TTC549 (cell line): ENCODE data around the gene CDK19.
"Not testable (repeated sequence)": the region's sequence is repeated elsewhere in the genome, so short reads cannot be mapped to it uniquely, and the experiment has no call there.

Source experiments
- FAIRE-seq: peaks from 2 replicates; lab custom pipeline; 2012; peaks lifted over from hg19 to GRCh38; lab: Jason Lieb, UNC

The CDK19 gene

GRCh38 chr6:110815411-110816409 is at the start of gene CDK19:
Gene CDK19, minus strand, starts transcription at chr6:110815469. Its CDS starts 333 bp downstream, at chr6:110815136.
- peak; percentile 95 for FAIRE-seq

DNA sequence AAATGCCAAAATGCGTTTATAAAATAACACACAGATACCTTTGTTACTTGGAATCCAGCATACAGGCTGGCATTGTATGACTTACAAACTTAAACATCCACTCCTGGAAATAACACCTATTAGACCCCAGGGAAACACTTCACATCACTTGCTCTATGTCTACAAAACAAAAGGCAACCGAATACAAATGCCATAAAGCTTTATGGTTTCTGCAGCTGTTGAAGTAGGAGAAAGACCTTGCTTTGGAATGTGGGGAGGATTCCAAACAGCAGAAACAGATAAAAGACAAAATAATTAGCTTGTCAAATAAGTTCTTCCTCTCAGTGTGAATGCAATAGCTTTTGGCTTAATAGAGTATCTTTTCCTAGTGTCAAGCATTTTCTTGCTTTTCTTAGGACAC is 49.6 kb upstream of the CDK19 start:
- no peak for FAIRE-seq

DNA sequence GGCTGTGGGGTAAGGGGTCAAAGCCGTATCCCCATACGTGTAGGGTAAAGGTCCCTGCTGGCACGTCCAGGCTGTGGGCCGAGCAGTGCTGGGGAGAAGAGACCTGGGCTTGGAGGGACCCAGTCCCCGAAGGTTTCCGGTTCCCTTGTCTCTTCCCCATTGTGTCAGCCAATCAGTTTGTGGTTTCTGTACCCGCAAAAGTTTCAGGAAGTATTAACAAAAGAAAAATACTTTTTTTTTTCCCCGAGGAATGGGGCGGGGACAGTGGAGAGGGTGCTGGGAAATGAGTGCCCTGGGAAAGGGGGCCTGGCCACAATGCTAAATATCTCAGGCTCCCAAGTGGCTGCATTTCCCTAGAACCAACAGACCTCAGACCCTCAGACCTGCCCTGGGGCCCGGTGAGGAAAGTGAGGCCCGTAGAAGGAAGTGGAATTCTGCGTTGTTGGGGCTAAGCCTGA is 44.1 kb upstream of the CDK19 start:
- no peak for FAIRE-seq

DNA sequence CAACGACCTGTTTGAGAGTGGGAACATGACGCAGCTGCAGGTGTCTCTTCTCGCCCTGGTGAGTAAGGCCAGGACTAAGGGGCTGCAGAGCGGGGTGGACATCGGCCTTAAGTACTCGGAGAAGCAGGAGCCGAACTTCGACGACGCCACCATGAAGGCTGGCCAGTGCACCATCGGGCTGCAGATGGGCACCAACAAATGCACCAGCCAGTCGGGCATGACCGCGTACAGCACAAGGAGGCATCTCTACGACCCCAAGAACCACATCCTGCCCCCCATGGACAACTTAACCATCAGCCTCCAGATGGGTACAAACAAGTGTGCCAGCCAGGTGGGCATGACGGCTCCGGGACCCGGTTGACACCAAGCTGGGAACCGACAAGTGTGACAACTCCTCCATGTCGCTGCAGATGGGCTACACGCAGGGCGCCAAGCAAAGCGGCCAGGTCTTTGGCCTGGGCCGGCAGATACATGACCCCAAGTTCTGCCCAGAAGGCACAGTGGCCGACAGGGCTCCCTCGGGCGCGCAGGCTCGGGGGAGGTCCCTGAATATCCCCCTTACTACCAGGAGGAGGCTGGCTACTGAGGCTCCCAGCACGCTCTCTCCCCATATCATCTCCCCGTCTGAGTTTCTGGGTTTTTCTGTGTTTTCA is 43.4 kb upstream of the CDK19 start:
- FAIRE-seq: no peak

DNA sequence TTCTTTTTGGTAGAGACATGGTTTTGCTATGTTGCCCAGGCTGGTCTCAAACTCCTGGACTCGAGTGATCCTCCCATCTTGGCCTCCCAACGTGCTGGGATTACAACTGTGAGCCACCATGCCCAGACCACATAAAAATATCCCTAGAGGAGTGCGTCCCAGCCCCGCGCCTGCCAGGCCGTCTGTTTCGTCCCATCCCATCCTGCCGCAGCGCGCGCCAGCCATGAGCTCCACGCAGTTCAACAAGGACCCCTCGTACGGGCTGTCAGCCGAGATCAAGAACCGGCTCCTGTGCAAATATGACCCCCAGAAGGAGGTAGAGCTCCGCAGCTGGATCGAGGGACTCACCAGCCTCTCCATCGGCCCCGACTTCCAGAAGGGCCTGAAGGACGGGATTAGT is 42.7 kb upstream of the CDK19 start:
- FAIRE-seq: no peak

DNA sequence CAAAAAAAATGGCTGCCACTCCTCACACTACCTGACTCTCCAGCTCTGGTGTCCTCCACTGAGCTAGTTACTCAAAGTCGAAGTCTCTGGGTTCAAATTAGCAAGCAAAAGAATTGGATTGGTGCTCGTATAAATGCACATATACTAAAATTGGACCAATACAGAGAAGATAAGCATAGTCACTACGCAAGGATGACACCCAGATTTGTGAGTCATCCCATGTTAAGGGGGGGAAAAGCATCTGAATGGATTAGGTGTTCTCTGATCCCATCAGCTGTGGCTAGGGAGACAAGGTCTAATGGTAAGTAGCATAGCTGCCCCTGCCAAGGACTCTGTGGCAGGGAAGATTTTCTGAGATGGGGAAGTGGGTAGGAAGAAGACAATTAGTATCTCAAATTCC is 41.0 kb upstream of the CDK19 start:
- no peak for FAIRE-seq

DNA sequence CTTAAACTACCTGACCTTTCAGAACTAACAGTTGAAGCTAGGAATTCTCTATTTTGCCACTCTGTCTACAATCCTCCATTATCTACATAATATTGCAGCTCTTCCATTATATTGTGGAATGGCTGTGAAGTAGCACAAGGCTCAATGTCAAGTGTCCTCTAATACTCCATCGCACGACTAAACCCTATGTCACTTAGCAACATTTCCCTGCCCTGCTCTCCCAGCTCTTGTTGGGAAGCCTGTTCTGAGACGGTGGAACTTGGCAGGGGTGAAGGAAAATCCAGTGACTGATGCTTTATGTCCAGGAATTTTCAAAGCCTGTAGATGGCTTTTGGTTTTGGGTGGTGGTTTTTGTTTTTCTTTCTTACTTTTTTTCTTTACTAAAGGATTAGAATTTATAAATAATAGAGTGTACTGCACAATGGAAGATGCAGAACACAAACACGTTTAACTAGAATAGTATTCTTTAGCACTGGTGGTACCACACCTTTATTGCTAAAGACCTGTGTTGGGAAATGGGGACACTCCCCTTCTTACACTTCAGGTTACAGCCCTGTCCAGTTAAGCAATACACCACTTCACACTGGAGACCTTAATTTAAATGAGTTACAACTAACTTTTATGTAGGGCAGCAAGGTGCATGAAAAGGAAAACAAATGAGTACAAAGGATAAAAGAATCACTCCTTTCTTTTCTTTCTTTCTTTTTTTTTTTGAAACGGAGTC is 38.6 kb upstream of the CDK19 start:
- no peak for FAIRE-seq

DNA sequence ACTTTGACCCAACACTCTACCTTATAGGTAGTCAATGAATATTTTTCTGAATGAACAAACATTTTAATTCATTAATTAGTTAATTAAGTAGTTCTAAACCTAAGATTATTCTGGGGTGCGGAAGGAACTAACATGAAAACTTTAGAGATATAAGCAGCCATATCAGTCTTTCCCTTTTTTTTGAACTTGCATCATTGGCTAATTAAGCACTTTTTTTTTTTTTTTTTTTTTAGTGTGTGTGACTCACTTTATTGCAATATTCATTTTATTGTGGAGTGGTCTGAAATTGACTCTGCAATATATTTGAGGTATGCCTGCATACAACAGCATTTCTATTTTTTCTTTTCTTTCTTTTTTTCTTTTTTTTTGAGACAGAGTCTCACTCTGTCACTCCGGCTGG is 37.5 kb upstream of the CDK19 start:
- FAIRE-seq: no peak

- no peak for FAIRE-seq
These were observed 34.5 kb upstream of the CDK19 start for GRCh38 chr6:110849781-110850180.

- no peak for FAIRE-seq
These were observed 26.0 kb upstream of the CDK19 start for GRCh38 chr6:110841266-110841665.

- not testable (repeated sequence) for FAIRE-seq
These were observed 20.5 kb upstream of the CDK19 start for GRCh38 chr6:110835751-110836150.

DNA sequence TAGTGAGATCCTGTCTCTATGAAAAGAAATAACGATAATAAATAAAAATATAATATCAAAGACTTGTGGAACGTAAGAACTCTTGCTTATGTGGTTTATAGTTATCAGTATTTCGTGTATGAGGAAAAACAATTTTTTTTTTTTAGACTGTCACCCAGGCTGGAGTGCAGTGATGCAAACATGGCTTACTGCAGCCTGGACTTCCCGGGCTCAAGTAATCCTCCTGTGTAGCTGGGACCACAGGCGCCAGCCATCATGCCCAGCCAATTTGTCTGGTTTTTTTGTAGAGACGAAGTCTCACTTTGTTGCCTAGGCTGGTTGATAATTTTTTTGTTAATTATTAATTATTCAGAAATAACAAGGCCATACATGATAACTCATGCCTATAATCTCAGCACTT is 18.6 kb upstream of the CDK19 start:
- FAIRE-seq: no peak

- no peak for FAIRE-seq
These were observed 16.1 kb upstream of the CDK19 start for GRCh38 chr6:110831405-110831804.

- FAIRE-seq: no peak
These were observed 13.1 kb upstream of the CDK19 start for GRCh38 chr6:110828396-110828795.

GRCh38 chr6:110826236-110827129 is 11.2 kb upstream of the CDK19 start:
- FAIRE-seq: no peak

DNA sequence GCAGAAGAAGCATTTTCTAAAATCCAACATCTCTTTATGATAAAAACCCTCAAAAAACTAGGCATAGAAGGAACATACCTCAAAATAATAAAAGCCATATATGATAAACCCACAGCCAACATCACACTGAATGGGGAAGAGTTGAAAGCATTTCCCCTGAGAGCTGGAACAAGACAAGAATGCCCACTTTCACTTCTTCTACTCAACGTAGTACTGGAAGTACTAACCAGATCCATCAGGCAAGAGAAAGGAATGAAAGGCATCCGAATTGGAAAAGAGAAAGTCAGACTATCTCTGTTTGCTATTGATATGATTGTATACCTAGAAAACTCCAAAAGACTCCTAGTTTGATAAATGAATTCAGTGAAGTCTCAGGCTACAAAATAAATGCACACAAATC is 7.9 kb upstream of the CDK19 start:
- no peak for FAIRE-seq

DNA sequence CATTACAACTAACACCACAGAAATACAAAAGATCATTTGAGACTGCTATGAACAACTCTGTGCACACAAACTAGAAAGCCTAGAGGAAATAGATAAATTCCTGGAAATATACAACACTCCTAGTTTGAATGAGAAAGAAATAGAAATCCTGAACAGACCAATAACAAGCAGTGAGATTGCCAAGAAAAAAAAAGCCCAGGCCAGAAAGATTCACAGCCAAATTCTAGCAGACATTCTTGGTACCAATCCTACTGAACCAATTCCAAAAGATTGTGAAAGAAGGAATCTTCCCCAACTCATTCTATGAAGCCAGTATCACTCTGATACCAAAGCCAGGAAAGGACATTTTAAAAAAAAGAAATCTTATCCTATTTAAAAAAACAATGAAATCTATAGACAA is 7.0 kb upstream of the CDK19 start:
- FAIRE-seq: no peak

GRCh38 chr6:110816677-110817076 is 1.4 kb upstream of the CDK19 start:
- no peak for FAIRE-seq

DNA sequence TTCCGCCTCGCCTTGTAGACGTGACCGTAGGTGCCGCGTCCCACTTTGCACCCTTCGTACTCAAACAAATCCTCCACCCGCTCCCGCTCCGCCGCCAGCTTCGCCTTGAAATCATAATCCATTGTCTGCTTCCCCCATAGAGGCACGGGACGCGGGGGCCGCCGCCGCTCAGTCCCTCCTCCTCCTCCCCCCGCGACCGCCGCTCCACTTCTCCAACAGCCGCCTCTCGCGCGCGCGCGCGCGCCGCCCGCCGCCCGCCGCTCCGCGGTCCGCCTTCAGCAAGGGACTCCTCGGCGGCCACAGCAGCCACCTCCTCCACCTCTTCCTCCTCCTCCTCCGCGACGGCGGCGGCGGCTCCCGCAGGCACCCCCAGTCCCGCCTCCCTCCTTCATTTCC is 256 bp downstream of the CDK19 start:
- no peak for FAIRE-seq

- no peak for FAIRE-seq
These were observed 911 bp downstream of the CDK19 start for GRCh38 chr6:110814102-110815014.
